Measurements from ENCODE around the gene CELA2B. TPM values are rescaled to one million over a fixed set of nuclear protein-coding genes. Genes with fewer than 3 reads are reported as not detected.
A peak's percentile ranks its signal among the peaks of the same experiment; 100 is the strongest.

Gene CELA2B
- total and polyA plus RNA-seq, 2 experiments from 2014 or later = 0.26 TPM; not detected in 1

GRCh38 chr1:15500184-15501178 is 24.6 kb downstream of the CELA2B start:
- H3K27ac ChIP-seq = peak overlapping the region; percentile 81
- no peak for TF ChIP-seq CTCF (IDR thresholded peaks at IDR 0.05; ENCODE audit: low read depth, low read length)
- peaks cover 31% of the 10 kb centered on the region for H3K4me1 ChIP-seq (ENCODE audit: low read depth)
- no peaks in the 10 kb centered on the region for H3K9me3 ChIP-seq (ENCODE audit: low read depth)
- DNase-seq (ENCODE audit: low read depth in 1 of 2, low spot score in 1 of 2) = no peak
- peaks cover 10% of the 10 kb centered on the region for H3K36me3 ChIP-seq
- H3K27me3 ChIP-seq = no peaks in the 10 kb centered on the region
- no peak overlapping the region for H3K4me3 ChIP-seq

GRCh38 chr1:15501208-15502032 is 25.5 kb downstream of the CELA2B start:
- Histone ChIP-seq H3K4me1 (ENCODE audit: low read depth) (peaks cover 31% of the 10 kb centered on the region), H3K4me3 (no peak overlapping the region), H3K27me3 (no peaks in the 10 kb centered on the region), H3K9me3 (ENCODE audit: low read depth) (no peaks in the 10 kb centered on the region), H3K27ac (peak overlapping the region; percentile 81), H3K36me3 (peaks cover 14% of the 10 kb centered on the region)
- peak; percentile 64 to 83 for DNase-seq (ENCODE audit: low read depth in 1 of 2, low spot score in 1 of 2)
- TF ChIP-seq CTCF (IDR thresholded peaks at IDR 0.05; ENCODE audit: low read depth, low read length) = peak; percentile 82

GRCh38 chr1:15504436-15504835 is 28.5 kb downstream of the CELA2B start:
- Histone ChIP-seq H3K9me3 (ENCODE audit: low read depth) (no peaks in the 10 kb centered on the region), H3K27ac (peak overlapping the region; percentile 28)
- no peak for DNase-seq (ENCODE audit: low read depth in 1 of 2, low spot score in 1 of 2)

GRCh38 chr1:15506831-15507230 is 30.9 kb downstream of the CELA2B start:
- Histone ChIP-seq H3K27ac (peak overlapping the region; percentile 78), H3K27me3 (no peaks in the 10 kb centered on the region), H3K9me3 (ENCODE audit: low read depth) (no peaks in the 10 kb centered on the region), H3K36me3 (peaks cover 9% of the 10 kb centered on the region), H3K4me1 (ENCODE audit: low read depth) (peaks cover 38% of the 10 kb centered on the region), H3K4me3 (no peak overlapping the region)
- no peak for TF ChIP-seq CTCF (IDR thresholded peaks at IDR 0.05; ENCODE audit: low read depth, low read length)
- DNase-seq (ENCODE audit: low read depth in 1 of 2, low spot score in 1 of 2) = no peak

More at GRCh38 chr1:15504436-15504835, 28.5 kb downstream of the CELA2B start:
- Histone ChIP-seq H3K4me3 (no peak overlapping the region), H3K27me3 (no peaks in the 10 kb centered on the region), H3K4me1 (ENCODE audit: low read depth) (peaks cover 52% of the 10 kb centered on the region), H3K36me3 (peaks cover 12% of the 10 kb centered on the region)
- no peak for TF ChIP-seq CTCF (IDR thresholded peaks at IDR 0.05; ENCODE audit: low read depth, low read length)

GRCh38 chr1:15507278-15507677 is 31.4 kb downstream of the CELA2B start:
- H3K36me3 ChIP-seq = peaks cover 9% of the 10 kb centered on the region
- no peaks in the 10 kb centered on the region for H3K9me3 ChIP-seq (ENCODE audit: low read depth)
- H3K27ac ChIP-seq = peak overlapping the region; percentile 78
- H3K4me1 ChIP-seq (ENCODE audit: low read depth) = peaks cover 38% of the 10 kb centered on the region
- no peak overlapping the region for H3K4me3 ChIP-seq
- DNase-seq (ENCODE audit: low read depth in 1 of 2, low spot score in 1 of 2) = peak in 1 of 2 donors; percentile 46
- TF ChIP-seq CTCF (IDR thresholded peaks at IDR 0.05; ENCODE audit: low read depth, low read length) = no peak
- H3K27me3 ChIP-seq = no peaks in the 10 kb centered on the region

Measured in cardiac muscle cell (in vitro differentiated cells and primary cell).